ENCODE results near the gene WFDC10B.
"Not testable (repeated sequence)": the region's sequence is repeated elsewhere in the genome, so short reads cannot be mapped to it uniquely, and the experiment has no call there.

- not testable (repeated sequence) for TF ChIP-seq CTCF (IDR thresholded peaks at IDR 0.05; ENCODE audit: low read depth, low read length); EZH2phosphoT487 (IDR thresholded peaks at IDR 0.05; ENCODE audit: low read depth)
These were observed 59.0 kb downstream of the WFDC10B start for GRCh38 chr20:45645869-45646268.
